HG02938 (cell line): ENCODE data around the gene CUBN.

Experiments
- ATAC-seq: cut with Tn5 transposase; IDR thresholded peaks from one replicate; pipeline ENCODE4 v1.9.1; 2021; ENCODE audit warnings: mild to moderate bottlenecking, moderate library complexity; ENCODE audit not compliant: unreplicated experiment

Gene CUBN

DNA sequence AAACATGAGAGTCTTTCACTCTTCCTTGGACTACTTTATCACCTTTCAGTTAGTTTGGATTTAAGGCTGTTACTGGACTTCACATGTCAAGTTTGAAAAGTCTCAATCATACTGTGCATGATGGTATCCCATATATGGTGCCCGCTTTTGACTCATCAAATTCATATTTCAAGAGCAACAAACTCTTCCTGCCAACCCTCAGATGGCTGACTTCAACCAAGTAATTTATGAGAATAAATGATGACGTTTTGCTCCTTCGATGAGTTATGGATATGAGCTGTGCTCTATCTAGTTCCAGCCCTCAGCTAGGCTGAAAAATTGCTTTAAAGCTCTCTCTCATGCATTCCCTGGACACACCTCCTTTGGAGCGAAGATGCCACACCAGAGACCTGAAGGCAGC lies 202.1 kb downstream of the CUBN start:
- no peak for ATAC-seq

DNA sequence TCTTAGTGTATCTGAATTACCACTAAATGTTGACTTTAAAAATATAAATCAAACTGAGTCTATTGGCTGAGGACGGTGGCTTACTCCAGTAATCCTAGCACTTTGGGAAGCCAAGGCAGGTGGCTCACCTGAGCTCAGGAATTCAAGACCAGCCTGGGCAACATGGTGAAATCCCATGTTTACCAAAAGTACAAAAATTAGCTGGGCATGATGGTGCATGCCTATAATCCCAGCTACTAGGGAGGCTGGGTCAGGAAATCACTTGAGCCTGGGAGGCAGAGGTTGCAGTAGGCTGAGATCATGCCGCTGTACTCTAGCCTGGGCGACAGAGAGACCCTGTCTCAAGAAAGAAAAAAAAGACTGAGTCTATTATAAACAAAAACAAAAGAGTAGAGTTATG lies 205.9 kb downstream of the CUBN start:
- no peak for ATAC-seq

- no peak for ATAC-seq
Measured at GRCh38 chr10:16923309-16923708, 206.3 kb downstream of the CUBN start.

GRCh38 chr10:16919121-16919982 lies 210.3 kb downstream of the CUBN start:
- ATAC-seq, result no peak

DNA sequence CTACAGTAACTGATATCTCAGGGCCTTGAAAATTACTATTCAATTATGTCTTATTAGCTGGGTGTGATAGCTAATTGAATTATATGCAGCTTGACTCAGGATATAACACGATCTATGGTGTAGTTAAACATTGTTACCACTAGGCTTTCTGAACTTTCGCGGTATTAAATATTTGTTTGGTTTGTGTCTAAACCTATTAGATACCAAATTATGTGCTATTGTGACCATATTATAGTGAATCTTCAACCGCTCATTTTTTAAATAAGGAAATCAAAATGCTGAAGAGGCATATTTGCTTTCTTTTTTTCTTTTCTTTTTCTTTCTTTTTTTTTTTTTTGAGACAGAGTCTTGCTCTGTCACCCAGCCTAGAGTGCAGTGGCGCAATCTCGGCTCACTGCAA lies 213.1 kb downstream of the CUBN start:
- no peak for ATAC-seq

DNA sequence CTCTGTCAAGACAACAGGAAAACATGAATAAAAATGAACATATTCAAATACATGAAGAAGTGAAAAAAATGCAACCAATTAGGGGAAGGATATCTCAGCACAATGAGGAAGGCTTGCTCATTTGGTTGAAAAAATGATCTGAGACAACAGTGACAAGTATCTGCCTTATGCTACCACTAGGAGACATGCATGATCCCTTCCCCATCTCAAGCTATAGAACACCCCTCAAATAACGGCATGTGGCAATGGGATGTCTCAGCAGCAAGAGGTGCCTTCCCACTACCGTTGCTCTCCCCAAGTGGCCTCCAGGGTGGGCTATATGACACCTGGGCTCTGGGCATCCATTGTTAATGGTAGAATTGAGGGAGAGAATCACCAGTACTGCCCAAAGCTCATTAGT lies 214.3 kb downstream of the CUBN start:
- no peak for ATAC-seq

DNA sequence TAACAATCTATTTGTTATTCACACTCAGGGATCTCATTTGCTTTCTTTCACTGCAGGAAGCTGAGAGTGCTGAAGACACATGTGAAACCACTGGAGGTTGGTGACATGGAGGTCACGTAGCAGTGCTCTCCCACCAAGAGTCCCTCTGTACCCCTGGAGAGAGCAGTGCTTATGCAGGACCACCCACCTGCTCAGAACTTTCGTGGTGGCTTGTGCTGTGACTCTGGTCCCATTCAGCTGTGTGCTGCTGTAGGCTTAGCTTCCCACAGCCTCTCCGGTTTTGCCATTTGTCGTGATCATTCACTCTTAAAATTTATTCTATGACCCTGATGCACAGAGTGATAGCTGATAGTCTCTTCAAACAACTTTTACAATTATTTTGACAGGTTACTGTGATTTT lies 216.3 kb downstream of the CUBN start:
- ATAC-seq, result no peak

DNA sequence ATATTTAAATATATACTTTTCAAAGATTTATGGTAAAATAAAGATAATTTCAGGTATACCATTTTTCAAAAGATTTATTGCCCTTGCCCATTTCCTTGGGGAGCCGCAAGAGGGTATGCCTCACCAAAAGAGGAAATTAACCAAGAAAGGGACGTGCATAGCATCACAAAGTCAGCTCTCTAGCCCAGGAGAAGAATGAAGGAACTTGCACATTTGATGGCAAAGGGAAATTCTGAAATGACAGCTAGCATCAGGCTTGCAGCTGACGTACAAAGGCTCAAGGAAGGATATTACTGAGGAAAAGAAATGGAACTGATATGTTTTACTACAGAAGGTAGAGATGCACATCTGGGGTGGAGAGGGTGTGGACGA lies 218.8 kb downstream of the CUBN start:
- no peak for ATAC-seq

GRCh38 chr10:16909961-16910792 lies 219.4 kb downstream of the CUBN start:
- ATAC-seq, result no peak

DNA sequence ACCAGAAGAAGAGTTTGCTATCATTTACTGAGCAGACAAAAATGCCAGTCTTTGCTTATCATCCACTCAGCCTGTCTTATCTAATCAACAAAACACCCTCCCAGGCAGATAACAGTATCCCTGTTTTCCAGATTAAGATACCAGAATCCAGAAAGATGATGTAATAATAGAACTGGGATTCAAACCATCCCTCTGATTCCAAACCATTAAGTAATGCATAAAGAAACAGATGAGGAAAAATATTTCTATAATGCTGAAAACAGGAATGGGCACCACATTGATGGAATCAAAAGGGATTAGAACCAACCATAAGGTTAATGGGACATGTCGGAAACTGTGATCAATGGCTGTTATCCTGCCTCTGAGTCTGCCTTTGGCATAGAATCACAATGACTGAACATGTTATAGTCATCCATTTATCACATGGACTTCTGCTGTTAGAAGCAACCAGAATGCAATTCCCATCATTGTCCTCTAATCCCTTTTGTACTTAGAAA lies 220.3 kb downstream of the CUBN start:
- ATAC-seq, result no peak

- ATAC-seq, result no peak
Measured at GRCh38 chr10:16907687-16908086, 221.9 kb downstream of the CUBN start.

DNA sequence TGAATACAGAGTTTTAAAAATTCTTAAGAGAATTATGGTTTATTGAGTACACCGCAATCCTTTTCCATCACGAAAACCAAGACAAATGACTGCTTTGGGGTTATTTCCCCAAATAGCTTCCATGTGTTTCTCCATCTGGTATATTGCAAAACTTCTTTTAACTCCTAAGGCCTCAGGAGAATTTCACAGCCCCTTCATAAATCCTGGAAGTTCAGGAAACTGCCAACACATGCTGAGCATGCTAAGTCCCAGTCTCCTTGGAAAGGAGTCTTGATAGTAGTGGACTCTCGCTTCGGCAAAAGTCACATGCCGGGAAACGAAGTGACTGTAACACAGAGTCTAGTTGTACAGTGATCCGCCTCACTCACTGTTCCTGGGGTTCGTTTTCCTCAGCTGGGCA lies 224.3 kb downstream of the CUBN start:
- no peak for ATAC-seq

DNA sequence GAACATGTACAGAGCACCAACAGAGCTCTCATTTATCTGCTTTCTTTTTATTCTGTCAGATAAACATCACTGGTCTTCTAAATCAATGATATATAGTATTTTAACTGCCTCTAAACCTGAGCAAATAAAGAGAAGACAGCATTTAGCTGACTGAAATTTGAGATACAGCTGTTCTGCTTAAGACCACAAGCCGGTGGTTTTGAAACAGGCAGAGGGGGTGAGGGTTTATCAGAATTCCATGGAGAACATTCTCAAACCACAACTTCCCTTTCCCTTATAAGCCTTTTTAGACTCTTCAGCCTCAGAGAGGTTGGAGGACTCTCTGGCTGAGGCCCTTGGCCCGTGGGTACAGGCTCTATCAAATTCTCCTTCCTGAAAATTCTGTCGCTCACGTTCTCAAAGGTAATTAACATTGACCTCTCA lies 225.0 kb downstream of the CUBN start:
- ATAC-seq, result no peak

DNA sequence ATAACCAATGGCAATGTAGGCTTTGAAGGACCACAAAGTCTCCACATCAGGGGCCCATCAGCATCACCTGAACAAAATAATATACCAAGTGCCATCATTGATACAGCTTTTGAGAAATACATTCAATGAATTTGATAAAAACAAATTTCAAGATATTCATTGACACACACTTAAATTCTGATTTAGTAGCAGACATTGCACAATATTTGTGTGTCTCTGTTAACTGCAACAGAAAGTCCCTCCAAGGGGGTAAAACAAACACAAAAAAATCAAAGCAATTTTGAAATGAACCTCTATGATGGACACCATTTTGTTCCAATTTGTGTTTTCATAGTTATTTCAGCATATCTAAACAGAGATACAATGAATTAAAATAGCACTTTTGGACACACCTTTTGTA lies 225.6 kb downstream of the CUBN start:
- ATAC-seq, result no peak

GRCh38 chr10:16902606-16903005 lies 227.0 kb downstream of the CUBN start:
- peak; percentile 62 for ATAC-seq

- no peak for ATAC-seq
Measured at GRCh38 chr10:16901106-16901505, 228.5 kb downstream of the CUBN start.

DNA sequence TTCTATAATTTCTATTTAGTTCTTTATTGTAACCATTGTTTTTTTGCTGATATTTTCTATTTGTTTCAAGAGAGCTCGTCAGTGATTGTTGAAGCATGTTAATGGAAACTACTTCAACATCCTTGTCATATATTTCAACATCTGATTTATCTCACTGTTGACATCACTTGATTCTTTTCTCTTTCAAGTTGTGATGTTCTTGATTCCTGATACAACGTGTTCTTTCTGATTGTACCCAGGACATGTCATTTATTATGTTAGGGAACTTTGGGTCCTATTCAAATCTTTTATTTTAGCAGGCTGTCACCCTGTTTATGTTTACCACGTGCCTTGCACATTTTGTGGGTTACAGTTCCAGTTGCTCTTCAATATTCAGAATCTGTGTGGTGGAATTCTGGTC lies 232.6 kb downstream of the CUBN start:
- no peak for ATAC-seq

DNA sequence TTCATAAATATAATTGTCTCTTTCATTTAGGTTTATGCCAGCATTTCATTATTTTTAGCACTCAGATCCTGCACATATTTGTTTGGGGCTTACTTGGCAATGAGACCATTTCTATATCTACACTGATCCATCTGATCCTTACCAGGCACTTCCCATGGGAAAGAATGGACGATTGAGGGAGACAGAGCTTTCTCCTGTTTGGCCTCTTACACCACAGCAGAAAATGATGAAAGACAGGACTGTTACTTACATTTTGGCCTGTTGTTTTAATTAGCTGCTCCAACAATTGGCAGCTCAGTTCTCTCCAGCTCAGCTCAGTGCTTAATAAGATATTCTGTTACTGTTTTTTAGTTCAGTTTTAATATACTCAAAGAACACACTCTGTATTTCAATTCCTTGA lies 234.8 kb downstream of the CUBN start:
- ATAC-seq, result no peak

GRCh38 chr10:16893664-16894063 lies 235.9 kb downstream of the CUBN start:
- no peak for ATAC-seq

- ATAC-seq, result no peak
Measured at GRCh38 chr10:16891375-16892313, 238.0 kb downstream of the CUBN start.

GRCh38 chr10:16890691-16891090 lies 238.9 kb downstream of the CUBN start:
- ATAC-seq, result no peak
